Bronchial epithelial cell (primary cell): ENCODE data around the gene COG3. TPM values are rescaled to one million over a fixed set of nuclear protein-coding genes. Genes with fewer than 3 reads are reported as not detected.

Source experiments
- DNase-seq: peaks from one replicate; pipeline ENCODE4 v3.0.0-alpha.2; 2010; ENCODE audit warnings: low read depth
- FAIRE-seq: peaks from 2 replicates; lab custom pipeline; 2011; peaks lifted over from hg19 to GRCh38; lab: Jason Lieb, UNC
- H3K27me3 ChIP-seq: 2 replicates; pipeline ENCODE4 v1.5.1; 2011; ENCODE audit warnings: low read length; ENCODE audit not compliant: control insufficient read depth, insufficient read depth
- H3K36me3 ChIP-seq: 2 replicates; pipeline ENCODE4 v1.5.1; 2011; ENCODE audit warnings: low read length; ENCODE audit not compliant: control insufficient read depth, insufficient read depth
- H3K4me3 ChIP-seq: 2 replicates; pipeline ENCODE4 v1.5.1; 2011; ENCODE audit warnings: mild to moderate bottlenecking, low read depth, low read length, control low read depth
- total RNA-seq: library from RNA; depleted of rRNA; stranded (reverse); fragments of >200 nt; gene quantifications from 2 replicates; pipeline ENCODE4 v1.2.1, GENCODE V29; 2014
- TF ChIP-seq, protein P1 (sequence below): IDR thresholded peaks from 2 replicates; pipeline ENCODE4 v1.5.1; 2011; ENCODE audit warnings: mild to moderate bottlenecking, moderate library complexity, low read length, control low read depth, inconsistent platforms; ENCODE audit not compliant: insufficient read depth, severe bottlenecking

COG3 gene
- total RNA-seq, 1 donor from 2014 or later = 47.4 TPM

DNA sequence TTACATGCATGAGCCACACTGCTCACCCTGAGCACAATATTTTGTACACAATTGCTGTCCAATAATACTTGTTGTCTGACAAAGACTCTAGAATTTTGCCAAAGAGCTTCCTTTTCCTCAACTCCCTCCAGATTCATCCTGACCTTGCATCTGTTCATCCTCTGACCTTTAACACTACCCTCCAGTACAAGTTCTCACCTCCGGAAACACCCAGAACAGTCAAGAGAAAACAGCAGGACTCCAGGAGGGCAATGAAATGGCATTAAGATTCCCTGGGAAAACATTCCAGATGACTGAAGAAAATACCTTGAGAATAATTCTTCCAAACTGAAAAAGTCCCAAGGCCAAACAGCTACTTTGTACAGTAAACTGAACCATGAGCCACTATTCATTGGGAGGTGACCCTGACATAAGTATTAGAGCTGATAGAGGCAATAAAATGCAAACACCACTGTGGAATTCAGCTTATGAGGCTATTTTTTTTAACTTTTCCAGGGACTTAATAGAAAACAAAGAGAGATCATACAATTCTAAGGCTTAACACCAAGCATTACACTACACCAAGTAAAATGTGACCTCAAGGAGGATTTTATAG lies 15.7 kb upstream of the COG3 start:
- no peaks in the 10 kb centered on the region for H3K36me3 ChIP-seq

DNA sequence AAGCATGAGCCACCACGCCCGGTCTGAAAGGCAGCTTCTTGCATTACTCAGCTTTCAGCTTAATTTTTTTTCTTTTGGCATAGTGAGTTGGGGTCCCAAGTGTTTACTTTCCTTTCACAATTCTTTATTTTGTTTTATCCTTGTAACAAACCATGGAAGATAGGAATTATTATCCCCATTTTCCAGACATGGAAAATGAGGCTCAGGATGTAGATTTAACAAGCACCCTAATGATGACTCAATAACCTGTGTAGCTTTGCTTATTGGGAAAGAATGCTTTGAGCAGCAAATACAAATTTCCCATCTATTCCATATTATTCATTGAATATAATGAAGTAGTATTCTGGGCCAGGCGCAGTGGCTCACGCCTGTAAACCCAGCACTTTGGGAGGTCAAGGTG lies 13.5 kb upstream of the COG3 start:
- FAIRE-seq = no peak
- no peak overlapping the region for H3K4me3 ChIP-seq
- DNase-seq = no peak
- H3K36me3 ChIP-seq = no peaks in the 10 kb centered on the region
- TF ChIP-seq, protein P1, sequence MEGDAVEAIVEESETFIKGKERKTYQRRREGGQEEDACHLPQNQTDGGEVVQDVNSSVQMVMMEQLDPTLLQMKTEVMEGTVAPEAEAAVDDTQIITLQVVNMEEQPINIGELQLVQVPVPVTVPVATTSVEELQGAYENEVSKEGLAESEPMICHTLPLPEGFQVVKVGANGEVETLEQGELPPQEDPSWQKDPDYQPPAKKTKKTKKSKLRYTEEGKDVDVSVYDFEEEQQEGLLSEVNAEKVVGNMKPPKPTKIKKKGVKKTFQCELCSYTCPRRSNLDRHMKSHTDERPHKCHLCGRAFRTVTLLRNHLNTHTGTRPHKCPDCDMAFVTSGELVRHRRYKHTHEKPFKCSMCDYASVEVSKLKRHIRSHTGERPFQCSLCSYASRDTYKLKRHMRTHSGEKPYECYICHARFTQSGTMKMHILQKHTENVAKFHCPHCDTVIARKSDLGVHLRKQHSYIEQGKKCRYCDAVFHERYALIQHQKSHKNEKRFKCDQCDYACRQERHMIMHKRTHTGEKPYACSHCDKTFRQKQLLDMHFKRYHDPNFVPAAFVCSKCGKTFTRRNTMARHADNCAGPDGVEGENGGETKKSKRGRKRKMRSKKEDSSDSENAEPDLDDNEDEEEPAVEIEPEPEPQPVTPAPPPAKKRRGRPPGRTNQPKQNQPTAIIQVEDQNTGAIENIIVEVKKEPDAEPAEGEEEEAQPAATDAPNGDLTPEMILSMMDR = no peak
- peaks cover 2% of the 10 kb centered on the region for H3K27me3 ChIP-seq

More for the DNA sequence above, 15.7 kb upstream of the COG3 start:
- Histone ChIP-seq H3K27me3 (peaks cover 2% of the 10 kb centered on the region), H3K4me3 (no peak overlapping the region)
- DNase-seq (no peak), FAIRE-seq (no peak)
- TF ChIP-seq, protein P1 = no peak

DNA sequence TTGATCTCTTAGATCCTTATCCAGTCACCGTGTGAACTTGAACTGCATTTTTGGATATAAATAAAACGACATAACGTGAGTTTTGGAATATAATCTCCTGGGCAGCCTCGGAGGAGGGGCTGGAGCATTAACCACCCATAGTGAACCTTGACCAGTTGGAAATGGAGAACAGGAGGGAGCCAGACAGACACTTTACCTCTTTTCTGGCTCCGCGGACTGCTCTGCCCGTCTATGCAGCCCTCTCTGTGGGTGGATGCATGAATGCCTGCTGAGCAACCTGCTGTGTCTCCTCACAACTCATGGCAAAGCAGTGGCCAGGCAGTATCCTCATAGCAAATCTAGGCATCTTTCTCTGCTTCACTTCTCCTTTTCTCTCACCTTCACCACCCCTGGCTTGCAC lies 10.5 kb upstream of the COG3 start:
- H3K4me3 ChIP-seq = no peak overlapping the region
- FAIRE-seq (no peak), DNase-seq (no peak)
- H3K27me3 ChIP-seq = no peaks in the 10 kb centered on the region
- H3K36me3 ChIP-seq = no peaks in the 10 kb centered on the region
- TF ChIP-seq, protein P1 = no peak

DNA sequence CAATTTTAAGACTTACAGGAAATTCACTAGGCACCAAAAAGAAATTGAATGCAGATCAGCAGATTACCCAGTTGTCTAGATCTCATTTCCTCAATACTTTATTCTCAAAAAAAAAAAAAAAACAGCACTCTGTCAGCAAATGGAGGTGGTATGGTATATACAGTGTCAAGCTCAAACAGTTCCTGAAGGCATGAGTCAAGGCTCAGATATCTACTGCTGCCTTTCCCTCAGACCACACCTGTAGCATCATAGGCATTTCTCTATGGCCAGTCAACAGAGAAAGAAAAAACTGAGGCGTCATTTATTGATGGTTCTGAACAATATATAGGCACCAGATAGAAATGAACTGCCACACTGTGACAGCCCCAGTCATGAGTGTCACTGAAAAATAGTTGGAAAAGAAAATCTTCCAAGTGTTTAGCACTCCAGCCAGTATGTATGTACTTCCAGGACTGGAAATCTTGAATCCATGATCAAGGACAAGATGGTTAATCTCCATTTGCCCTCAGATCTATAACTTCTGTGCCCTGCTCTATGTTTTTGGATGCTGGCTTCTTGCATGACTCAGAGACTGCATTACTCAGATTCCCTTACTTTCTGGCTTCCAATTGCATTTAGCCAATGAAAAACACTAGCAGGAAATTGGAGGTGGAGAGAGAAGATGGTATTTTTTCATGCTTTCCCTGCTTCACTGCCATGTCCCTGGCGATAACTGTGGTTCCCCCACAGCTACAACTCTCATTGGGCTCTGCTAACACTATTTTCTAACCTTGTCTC lies 8.4 kb upstream of the COG3 start:
- TF ChIP-seq, protein P1 = no peak
- no peak overlapping the region for H3K4me3 ChIP-seq
- H3K36me3 ChIP-seq = no peaks in the 10 kb centered on the region
- no peak for FAIRE-seq
- H3K27me3 ChIP-seq = no peaks in the 10 kb centered on the region
- peak; percentile 90 for DNase-seq

DNA sequence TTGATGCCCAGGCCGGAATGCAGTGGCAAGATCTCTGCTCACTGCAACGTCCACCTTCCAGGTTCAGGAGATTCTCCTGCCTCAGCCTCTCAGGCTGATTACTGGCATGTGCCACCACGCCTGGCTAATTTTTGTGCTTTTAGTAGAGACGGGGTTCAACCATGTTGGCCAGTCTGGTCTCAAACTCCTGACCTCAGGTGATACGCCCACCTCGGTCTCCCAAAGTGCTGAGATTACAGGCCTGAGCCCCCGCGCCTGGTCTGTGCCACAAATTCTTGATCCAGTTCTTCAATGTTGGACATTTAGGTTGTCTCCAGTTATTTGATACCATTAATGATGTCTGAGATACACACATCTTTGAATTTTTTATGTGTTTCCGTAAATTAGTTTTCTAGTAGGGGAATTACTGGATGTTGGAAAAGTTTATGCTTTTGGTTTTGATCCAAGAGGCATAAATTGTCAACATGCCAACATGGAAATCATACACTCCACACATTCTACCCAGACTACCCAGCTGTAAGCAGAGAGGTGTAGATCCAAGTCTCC lies 525 bp upstream of the COG3 start:
- H3K27me3 ChIP-seq = no peaks in the 10 kb centered on the region
- no peaks in the 10 kb centered on the region for H3K36me3 ChIP-seq
- TF ChIP-seq, protein P1 = no peak
- DNase-seq (no peak), FAIRE-seq (no peak)
- H3K4me3 ChIP-seq = peak overlapping the region; percentile 99
